Keratinocyte (primary cell): Measurements from ENCODE around the gene MMUT.

Source experiments
- EZH2 ChIP-seq: IDR thresholded peaks from one replicate; pipeline ENCODE4 v1.6.1; 2012; ENCODE audit warnings: inconsistent platforms, mild to moderate bottlenecking, low read length, moderate library complexity
- TF ChIP-seq, protein P1 (sequence below), 3 experiments: IDR thresholded peaks in 1 of 3; conservative IDR thresholded peaks in 1 of 3; optimal IDR thresholded peaks in 1 of 3; 2 replicates in 2 of 3; 3 replicates in 1 of 3; pipeline versions ENCODE3 to v1.5.1; 2011; ENCODE audit warnings: low read length in 3 of 3, mild to moderate bottlenecking in 3 of 3, moderate library complexity in 2 of 3, control low read depth in 1 of 3, inconsistent platforms in 1 of 3; ENCODE audit not compliant: insufficient read depth in 2 of 3; ENCODE audit errors: extremely low read depth in 1 of 3

- TF ChIP-seq, protein P1, sequence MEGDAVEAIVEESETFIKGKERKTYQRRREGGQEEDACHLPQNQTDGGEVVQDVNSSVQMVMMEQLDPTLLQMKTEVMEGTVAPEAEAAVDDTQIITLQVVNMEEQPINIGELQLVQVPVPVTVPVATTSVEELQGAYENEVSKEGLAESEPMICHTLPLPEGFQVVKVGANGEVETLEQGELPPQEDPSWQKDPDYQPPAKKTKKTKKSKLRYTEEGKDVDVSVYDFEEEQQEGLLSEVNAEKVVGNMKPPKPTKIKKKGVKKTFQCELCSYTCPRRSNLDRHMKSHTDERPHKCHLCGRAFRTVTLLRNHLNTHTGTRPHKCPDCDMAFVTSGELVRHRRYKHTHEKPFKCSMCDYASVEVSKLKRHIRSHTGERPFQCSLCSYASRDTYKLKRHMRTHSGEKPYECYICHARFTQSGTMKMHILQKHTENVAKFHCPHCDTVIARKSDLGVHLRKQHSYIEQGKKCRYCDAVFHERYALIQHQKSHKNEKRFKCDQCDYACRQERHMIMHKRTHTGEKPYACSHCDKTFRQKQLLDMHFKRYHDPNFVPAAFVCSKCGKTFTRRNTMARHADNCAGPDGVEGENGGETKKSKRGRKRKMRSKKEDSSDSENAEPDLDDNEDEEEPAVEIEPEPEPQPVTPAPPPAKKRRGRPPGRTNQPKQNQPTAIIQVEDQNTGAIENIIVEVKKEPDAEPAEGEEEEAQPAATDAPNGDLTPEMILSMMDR (optimal IDR thresholded peaks at IDR 0.05 in 1 of 3, IDR thresholded peaks at IDR 0.05 in 1 of 3, conservative IDR thresholded peaks at IDR 0.05 in 1 of 3; ENCODE audit: extremely low read depth in 1 of 3, insufficient read depth in 2 of 3, low read length in 3 of 3), result no peak
- TF ChIP-seq EZH2, result no peak
Measured at GRCh38 chr6:49479308-49479970, 16.4 kb upstream of the MMUT start.
